ENCODE results near the gene ARID1A.
"Not testable (repeated sequence)": the region's sequence is repeated elsewhere in the genome, so short reads cannot be mapped to it uniquely, and the experiment has no call there.

The ARID1A gene

DNA sequence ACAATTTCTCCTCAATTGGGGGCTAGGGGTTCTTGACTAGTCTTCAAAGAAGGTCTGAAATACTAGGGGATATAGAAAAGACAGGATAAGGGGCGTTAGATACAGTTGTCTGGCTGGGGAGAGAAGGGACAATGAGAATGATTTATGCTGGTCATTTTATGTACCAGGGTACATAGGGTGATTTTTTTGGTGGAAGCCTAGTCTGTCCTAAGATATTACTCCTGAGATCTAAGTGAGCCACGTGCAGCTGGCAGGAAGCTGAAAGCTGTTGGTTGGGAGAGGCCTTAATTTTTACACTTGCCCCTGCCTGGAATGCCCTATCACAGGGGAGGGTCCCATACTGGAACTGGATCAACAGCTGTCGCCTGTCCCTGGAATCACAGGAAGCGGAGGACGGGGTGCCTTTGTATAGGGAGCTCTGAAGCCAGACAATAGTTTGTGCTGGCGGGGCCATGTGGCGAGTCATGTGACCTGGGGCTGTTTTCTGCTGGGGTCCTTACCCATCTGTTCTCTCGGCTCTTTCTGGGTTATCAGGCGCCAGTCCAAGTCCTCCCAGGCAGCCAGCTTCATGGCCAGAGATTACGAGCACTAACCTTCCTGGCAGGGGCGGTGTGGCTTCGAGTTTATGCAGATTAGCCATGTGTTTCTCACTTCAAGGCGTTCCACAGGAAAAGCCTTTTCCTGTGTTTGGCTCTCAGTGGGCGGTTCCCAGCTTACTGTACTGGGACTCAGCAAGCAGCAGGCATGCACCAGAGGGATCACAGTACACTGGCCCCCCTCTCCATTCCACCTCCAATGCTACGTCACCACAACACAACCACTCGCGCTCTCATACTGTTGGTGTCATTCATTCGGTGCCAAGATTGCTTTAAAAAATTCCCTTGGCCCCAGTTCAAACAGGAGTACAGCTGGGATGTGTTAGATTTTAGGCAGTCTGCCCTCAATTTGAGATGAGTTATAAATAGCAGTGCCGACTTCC, 27.5 kb downstream of the ARID1A start:
- intact Hi-C loops (cut with DNase I): no loop called here
- peak; percentile 50 to 89 (median 71) for DNase-seq

DNA sequence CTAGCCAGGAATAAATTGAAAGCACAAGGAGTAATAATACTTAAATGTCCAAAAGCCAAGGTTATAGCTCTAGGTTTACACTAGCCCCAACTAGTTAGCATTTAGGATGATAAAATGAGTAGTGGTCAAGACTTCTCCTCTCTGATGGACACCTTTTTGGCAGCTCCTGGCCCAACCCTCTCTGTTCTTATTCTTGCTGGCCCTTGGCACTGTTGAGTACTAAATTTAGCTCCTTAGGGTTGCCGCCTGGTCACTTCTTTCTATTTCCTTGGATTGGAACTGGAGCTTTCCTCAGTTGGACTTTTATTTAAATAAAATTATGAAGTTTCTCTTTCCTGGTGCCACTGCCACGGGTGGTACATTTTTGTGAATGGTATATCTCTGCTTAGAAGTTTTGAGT, 28.3 kb downstream of the ARID1A start:
- intact Hi-C loops (cut with DNase I): no loop called here
- peak in 3 of 42 donors; percentile 21 to 56 (median 26) for DNase-seq

DNA sequence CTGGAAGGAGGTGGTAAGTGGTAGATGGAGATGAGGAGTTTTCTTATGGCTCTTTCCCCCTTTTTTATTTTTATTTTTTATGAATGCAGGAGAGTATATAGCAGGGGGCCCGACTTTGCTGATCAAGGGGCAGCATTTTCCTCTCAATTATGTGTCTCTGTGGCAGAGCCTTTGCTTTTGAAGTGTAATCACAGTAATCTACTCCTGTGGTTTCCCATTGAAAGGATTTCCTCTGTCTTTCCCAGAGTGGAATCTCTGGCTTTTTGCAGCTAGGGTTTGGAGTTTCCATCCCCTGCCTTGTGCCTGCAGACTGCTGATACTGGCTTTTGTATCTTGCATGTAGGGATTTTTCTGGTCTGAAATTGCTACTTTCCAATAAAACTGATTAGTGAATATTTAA, 29.1 kb downstream of the ARID1A start:
- intact Hi-C loops (cut with DNase I): no loop called here
- DNase-seq: no peak

DNA sequence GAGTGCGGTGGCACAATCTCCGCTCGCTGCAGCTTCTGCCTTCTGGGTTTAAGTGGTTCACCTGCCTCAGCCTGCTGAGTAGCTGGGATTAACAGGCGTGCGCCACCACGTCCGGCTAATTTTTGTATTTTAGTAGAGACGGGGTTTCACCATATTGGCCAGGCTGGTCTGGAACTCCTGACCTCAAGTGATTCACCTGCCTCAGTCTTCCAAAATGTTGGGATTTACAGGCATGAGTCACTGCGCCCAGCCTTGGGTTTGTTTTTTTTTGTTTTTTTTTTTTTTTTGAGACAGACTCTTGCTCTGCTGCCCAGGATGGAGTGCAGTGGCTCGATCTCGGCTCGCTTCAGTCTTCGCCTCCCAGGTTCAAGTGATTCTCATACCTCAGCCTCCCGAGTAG, 30.1 kb downstream of the ARID1A start:
- intact Hi-C loops (cut with DNase I); DNase-seq: not testable (repeated sequence)

DNA sequence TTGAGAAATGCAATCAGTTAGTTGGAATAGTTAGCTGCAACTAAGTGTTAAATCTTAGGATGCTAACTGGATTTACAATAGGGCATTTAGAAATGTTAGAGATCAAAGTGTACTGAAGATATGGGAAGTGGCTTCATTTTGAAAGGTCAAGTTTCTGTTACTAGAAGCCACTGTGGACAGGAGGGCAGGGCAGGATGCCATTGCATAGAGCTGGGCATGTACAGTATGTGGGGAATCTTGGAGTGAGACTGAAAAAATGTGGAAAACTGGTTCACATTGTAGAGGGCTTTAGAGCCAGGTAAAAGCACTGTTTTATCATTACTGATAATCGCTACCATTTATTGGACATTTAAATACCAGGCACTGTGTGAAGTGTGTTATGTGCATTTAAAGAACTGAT, 31.0 kb downstream of the ARID1A start:
- no peak for DNase-seq
- intact Hi-C loops (cut with DNase I): no loop called here

DNA sequence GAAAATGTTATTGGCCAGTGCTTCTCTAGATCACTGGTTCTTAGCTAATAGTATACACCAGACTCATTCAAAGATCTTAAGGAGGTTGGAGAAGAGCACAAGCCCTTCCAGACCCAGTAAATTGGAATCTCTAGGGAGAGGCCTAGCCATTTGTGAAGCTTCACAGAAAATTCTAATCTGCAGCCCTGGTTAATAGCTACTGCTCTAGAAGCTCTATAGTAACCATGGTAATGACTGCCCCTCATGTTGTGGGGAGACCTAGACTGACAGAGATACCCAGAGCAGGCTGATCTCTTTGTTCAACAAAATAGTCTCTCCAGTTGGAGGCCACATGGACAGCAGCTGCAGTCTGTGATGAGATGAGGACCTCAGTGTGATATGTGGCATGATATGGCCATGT, 31.7 kb downstream of the ARID1A start:
- intact Hi-C loops (cut with DNase I): no loop called here
- no peak for DNase-seq

DNA sequence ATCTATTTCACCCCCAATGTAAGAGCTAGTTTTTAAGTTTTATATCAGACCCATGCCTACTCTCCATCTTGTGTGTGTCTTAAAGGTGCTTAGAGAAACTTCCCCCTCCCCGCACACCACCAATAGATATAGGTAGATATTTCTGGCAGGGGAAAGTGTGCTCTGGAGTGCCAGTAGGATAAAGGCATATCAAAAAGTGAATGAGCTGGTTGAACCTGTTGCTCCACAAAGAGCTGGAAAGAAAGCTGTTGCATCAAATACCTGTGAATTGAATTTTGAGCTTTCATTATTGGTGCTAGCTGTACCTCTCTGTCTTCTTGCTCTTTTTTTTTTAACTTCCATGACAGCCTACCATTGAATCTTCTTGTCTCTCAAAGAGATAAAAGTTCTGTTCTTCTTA, 32.8 kb downstream of the ARID1A start:
- intact Hi-C loops (cut with DNase I): no loop called here
- DNase-seq: no peak

DNA sequence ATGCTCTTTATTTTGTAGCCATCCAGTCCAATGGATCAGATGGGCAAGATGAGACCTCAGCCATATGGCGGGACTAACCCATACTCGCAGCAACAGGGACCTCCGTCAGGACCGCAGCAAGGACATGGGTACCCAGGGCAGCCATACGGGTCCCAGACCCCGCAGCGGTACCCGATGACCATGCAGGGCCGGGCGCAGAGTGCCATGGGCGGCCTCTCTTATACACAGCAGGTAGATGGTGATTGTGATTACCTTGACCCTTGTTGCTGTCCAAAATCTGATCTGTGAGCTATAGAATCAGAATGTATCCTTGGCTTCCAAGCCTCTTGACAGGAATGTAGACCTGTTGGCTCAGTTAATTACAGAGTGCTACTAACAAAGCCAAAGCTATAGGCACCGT, 33.8 kb downstream of the ARID1A start:
- no peak for DNase-seq
- intact Hi-C loops (cut with DNase I): no loop called here

DNA sequence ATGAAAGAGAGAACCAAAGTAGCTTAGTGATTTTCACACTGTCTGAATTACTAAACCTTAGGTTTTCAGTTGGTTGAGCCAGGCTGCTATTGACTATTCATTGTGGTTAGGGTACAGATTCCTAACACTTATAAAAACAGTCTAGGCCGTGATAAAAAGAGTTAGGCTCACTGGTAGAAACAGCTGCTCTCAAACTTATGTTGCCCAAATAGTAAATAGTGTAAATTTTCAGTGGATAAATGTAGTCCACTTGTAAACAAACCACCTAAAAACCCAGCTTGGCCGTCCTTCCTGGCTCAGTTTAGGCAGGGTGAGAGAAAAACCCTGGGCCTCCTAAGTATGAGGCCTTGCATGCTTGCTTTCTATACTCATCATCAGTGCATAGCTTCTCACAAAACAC, 34.9 kb downstream of the ARID1A start:
- DNase-seq: no peak
- intact Hi-C loops (cut with DNase I): no loop called here

DNA sequence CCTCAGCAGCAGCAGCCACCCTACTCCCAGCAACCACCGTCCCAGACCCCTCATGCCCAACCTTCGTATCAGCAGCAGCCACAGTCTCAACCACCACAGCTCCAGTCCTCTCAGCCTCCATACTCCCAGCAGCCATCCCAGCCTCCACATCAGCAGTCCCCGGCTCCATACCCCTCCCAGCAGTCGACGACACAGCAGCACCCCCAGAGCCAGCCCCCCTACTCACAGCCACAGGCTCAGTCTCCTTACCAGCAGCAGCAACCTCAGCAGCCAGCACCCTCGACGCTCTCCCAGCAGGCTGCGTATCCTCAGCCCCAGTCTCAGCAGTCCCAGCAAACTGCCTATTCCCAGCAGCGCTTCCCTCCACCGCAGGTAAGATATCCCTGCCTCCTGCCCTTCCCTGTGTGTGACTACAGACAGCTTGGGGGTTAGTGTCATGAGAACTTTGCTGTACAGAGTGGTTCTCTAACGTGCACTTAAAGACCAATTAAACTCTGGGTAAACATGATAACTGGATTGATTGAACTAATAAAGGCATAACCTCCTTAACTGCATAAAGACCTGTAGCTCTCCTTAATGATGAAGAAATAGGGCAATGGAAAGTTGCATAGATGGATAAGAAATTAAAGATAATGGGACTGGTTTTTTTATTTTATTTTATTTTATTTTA, 35.6 kb downstream of the ARID1A start:
- DNase-seq: no peak
- intact Hi-C loops (cut with DNase I): no loop called here

DNA sequence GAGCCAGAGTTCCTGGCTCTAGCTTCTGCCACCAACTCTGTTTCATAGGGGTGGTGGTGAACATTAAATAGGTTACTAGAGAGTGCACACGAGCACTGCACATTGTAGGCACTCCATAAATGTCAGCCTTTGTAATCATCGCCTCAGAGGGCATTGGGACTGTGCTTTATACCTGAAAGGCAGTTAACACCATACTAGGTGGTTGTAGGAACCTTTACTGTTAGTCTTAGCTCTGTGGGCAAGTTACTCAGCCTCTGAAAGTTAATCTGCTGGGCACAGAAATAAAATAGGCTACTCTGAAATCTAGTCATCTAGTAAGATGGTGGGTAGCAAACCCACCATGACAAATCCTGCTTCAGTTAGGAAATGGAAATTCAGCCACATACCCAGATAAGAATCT, 37.6 kb downstream of the ARID1A start:
- intact Hi-C loops (cut with DNase I): no loop called here
- no peak for DNase-seq

DNA sequence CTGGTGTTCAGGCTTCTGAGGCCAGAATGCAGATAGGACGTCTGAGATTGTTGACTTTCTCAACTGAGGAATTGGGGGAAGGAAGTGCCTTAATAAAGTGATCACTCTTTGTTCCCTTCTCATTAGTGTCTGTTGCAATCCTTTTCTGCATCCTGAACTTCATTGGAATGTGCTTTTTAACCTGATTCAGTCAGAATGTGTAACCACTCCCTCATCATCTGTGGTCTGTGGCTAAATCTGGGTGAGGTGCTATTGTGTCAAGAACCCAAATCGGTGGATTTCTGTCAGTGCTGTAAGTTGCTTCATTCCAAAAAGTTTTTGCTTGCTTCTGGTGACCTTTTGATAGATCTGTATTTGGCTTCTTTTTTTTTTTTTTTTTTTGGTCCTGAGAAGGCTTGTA, 38.2 kb downstream of the ARID1A start:
- intact Hi-C loops (cut with DNase I): no loop called here

DNA sequence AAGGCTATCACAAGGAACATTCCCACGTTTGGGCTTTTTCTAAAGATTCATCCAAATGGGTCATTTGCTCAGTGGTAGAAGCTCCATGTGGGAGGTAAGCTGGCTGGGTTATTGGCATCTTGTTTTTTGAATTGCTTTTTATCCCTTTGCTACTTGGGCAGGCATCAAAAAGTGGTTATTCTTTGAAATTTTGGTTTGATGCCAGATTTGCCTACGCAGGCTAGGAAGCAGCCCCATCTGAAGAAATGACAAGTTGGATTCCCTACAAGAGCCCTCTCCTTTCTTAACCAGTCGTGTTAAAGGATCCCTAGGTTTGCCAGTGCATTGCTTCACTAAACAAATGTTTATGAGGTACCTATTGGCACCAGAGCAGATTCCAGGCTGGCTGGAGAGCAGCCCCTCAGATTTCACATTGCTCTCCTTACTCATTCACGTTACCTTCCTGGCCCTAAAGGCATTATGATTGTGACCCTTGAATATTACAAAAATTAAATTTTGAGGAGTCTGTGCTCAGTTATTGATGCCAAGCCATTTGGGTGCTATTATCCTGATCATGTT, 38.8 kb downstream of the ARID1A start:
- DNase-seq: no peak
- intact Hi-C loops (cut with DNase I): no loop called here

More for the DNA sequence above, 38.2 kb downstream of the ARID1A start:
- peak in 1 of 42 donors; percentile 23 for DNase-seq

DNA sequence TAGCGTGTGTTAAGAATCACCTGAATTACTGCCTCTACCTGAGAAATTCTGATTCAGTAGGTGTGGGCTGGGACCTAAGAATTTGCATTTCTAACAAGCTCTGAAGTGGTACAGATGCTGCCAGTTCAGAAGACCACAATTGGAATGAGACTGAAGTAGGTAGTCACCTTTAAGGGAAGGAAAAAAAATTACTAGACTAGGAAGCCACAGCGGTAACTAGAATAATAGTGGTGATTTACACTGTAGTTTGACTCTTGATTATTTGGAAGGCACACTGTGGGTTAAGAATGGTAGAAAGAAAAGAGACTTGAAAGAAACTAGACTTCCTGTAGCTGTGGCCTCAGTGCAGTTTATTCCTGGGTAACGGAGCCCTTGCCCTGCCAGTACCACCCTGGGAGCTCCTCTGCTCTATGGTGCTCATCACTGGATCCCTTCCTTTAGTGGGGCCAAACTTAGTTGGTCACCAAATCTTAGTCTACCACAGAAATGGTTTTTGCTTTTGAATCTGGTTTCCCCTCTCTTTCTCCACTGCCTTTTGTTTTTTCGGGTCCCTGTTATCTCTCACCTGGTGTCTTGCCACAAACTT, 43.6 kb downstream of the ARID1A start:
- intact Hi-C loops (cut with DNase I): no loop called here
- DNase-seq: no peak

DNA sequence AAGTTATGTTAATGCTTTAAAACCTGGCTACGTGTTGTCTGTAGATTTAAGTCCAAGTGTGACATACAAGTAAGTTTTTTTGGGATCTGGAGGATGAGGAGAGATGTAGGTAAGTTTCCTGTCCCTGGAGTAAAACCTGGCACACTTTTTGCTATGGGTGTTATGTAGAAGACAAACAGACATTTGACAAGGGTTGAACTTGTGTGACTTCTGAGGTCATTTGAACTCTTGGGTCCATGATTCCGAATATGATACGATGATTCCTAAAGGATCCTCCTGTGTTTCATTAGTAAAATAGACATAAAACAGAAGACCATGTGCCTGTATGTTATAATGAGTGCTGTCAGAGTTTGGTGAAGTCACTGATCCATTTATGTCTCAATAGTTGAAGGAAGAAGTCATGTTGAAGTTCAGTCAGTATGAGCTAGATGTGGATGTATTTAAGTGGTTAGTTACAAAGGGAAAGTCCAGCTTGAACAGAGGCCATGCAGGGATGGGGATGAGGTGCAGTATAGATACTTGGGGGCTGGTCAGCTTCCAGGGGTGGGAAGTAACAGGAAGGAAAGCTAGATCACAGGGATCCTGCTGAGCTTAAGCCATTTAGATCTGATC, 44.3 kb downstream of the ARID1A start:
- intact Hi-C loops (cut with DNase I): no loop called here
- no peak for DNase-seq

DNA sequence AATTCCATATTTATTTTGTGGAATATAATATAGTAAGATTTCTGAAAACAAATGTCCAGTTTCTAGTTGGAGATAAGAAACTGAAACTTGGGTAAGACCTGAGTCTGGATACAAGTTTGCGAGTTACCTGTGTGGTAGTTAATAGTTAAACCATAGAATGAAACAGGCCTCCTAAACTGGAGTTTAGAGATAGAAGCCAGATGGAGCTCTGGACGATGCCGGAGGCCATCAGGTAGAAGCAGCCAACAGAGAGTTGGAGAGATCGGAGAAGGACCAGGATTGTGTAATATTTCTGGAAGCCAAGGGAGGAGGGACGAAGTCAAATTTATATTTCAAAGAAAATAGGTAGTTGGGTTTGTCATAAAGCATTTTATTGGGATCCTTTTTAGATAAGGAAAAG, 45.1 kb downstream of the ARID1A start:
- intact Hi-C loops (cut with DNase I): no loop called here
- DNase-seq: no peak

DNA sequence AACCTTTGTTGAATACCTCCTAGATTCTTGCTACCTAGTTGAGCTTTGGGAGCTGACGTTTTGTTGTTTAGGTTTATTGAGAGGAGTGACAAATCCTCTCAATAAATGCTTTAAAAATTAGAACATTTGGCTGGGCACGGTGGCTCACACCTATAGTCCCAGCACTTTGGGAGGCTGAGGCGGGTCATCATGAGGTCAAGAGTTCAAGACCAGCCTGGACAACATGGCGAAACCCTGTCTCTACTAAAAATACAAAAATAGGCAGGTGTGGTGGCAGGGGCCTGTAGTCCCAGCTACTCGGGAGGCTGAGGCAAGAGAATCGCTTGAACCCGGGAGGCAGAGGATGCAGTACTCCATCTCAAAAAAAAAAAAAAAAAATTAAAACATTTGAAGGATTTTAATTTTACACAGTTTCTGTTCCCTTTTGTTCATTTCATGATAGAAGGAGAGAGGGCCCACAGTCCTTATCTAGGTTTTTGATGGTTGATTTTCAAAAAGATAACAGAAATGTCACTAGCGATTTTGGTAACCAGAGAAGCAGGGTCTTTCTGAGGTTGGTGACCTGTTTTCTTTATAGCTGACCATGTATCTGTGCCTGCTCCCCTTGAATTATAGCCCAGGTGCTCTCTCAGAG, 47.7 kb downstream of the ARID1A start:
- intact Hi-C loops (cut with DNase I): no loop called here
- DNase-seq: no peak

DNA sequence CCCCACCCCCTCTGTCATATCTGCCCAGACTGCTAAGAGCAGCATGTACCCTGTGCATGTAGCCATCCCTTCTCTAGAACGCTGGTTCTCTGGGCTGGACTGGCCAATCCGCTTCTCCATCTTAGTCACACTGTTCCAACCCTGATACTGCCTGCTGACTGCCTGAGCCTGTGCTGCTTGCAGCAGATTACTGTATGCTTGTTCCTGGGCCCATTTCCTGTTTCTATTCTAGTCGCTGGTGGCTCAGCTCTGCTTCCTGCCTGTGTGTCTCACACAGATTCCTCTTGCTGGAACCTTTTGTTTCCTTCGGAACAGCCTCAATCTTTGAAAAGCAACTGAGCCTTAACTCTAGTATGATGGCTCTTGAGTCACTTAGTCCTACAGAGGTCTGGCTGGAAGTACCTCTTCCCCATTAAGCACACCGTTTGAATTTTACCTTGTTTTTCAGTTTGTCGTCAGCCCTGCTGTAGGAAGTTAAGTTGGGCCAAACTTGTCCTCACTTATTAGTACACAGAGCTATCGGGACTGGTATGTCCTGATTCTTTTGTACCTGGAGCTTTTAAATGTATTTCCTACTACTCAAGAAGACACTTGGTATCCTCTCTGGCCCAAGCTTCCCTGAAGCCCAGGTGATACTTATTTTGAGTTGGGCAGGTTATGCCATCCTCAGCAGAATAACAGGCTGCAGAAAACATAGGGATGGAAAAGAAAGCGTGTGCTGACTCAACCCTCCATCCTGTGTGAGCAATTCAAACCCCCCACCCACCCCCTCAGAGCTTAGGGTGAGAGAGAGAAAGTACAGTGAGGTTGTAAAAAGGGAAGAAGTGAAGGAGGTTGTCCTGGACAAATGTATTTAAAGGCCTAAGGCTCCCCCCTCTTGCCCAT, 48.5 kb downstream of the ARID1A start:
- peak; percentile 27 to 88 (median 62) for DNase-seq
- intact Hi-C loops (cut with DNase I): no loop called here
